HepG2 (cell line): ENCODE results near the gene ALKBH5. TPM values are rescaled to one million over a fixed set of nuclear protein-coding genes. Genes with fewer than 3 reads are reported as not detected.

Experiments used
- ATAC-seq: fragments of 200-7000 bp; cut with Tn5 transposase; 3 replicates; pipeline ENCODE4 v1.9.1; 2020; ENCODE audit warnings: mild to moderate bottlenecking, moderate library complexity
- BruUV-seq: library from RNA; stranded (reverse); fragments of 400-500 nt; replicated peaks from 2 replicates; lab custom pipeline; 2021; lab: Mats Ljungman, UMichigan
- CTCF ChIA-PET: fragments of 300-600 bp; formaldehyde crosslinking; extraction: SDS; loops from one replicate; lab custom pipeline; 2021; ENCODE audit warnings: low total read pairs, inconsistent platforms, low intra/inter-chr PET ratio; lab: Yijun Ruan, JAX
- POLR2A ChIA-PET: fragments of 350-600 bp; sonication (Branson Sonifier 250); formaldehyde crosslinking; loops from one replicate; lab custom pipeline; 2020; ENCODE audit warnings: antibody characterized with exemption, inconsistent platforms; lab: Yijun Ruan, JAX
- DNase-seq: peaks from one replicate; pipeline ENCODE4 v3.0.0-alpha.2; 2015; ENCODE audit warnings: low spot score
- FAIRE-seq: peaks from 3 replicates; lab custom pipeline; 2011; peaks lifted over from hg19 to GRCh38; lab: Jason Lieb, UNC
- H2AFZ ChIP-seq: one replicate; pipeline ENCODE4 v1.6.1; 2011; ENCODE audit warnings: low read length, inconsistent platforms
- H3K27ac ChIP-seq: fragments of 300-600 bp; 3 replicates; pipeline ENCODE4 v1.8.0; 2011; ENCODE audit warnings: mixed run types, mild to moderate bottlenecking, mixed read lengths, low read length, inconsistent platforms; ENCODE audit not compliant: insufficient read depth; ENCODE audit errors: extremely low read length
- H3K27me3 ChIP-seq, 2 experiments: fragments of 200-600 bp in 1 of 2; 2 replicates in 1 of 2; 3 replicates in 1 of 2; pipeline versions ENCODE4 v1.6.0 to v1.8.0; 2011; ENCODE audit warnings: low read length in 2 of 2, mild to moderate bottlenecking in 2 of 2, moderate library complexity in 2 of 2, inconsistent platforms in 1 of 2; ENCODE audit not compliant: insufficient read depth in 2 of 2, control insufficient read depth in 1 of 2
- H3K36me3 ChIP-seq, 2 experiments: fragments of 200-600 bp in 1 of 2; replicated peaks in 1 of 2; 2 replicates in 1 of 2; 3 replicates in 1 of 2; pipeline versions ENCODE4 v1.5.1 to v1.8.0; 2011; ENCODE audit warnings: low read length in 2 of 2, inconsistent platforms in 1 of 2; ENCODE audit not compliant: insufficient read depth in 2 of 2, control insufficient read depth in 1 of 2
- H3K4me1 ChIP-seq: 2 replicates; pipeline ENCODE4 v1.5.1; 2012; ENCODE audit warnings: low read length, inconsistent platforms; ENCODE audit not compliant: insufficient read depth
- H3K4me2 ChIP-seq: 2 replicates; pipeline ENCODE4 v1.6.0; 2011; ENCODE audit warnings: low read depth, low read length, inconsistent platforms
- H3K4me3 ChIP-seq, 3 experiments: fragments of 200-600 bp in 1 of 3; sonication (generic), shearing (Covaris generic) in 1 of 3; replicated peaks in 1 of 3; 2 replicates each; pipeline ENCODE4 v1.5.1; 2011 to 2016; ENCODE audit warnings: low read length in 3 of 3, inconsistent platforms in 2 of 3, low read depth in 2 of 3, mild to moderate bottlenecking in 2 of 3, control low read depth in 1 of 3, mixed read lengths in 1 of 3; ENCODE audit not compliant: insufficient read depth in 1 of 3
- H3K79me2 ChIP-seq: one replicate; pipeline ENCODE4 v1.6.1; 2011; ENCODE audit warnings: low read length, inconsistent platforms; ENCODE audit not compliant: insufficient read depth
- H3K9ac ChIP-seq: 2 replicates; pipeline ENCODE4 v1.6.0; 2011; ENCODE audit warnings: mild to moderate bottlenecking, low read depth, low read length, inconsistent platforms; ENCODE audit not compliant: insufficient read depth
- H3K9me3 ChIP-seq: 2 replicates; pipeline ENCODE4 v1.5.1; 2012; ENCODE audit warnings: mild to moderate bottlenecking, low read length
- H4K20me1 ChIP-seq: 2 replicates; pipeline ENCODE4 v1.6.0; 2011; ENCODE audit warnings: inconsistent platforms, mild to moderate bottlenecking, low read length, moderate library complexity; ENCODE audit not compliant: insufficient read depth
- HMGXB3 ChIP-seq: sonication (generic); formaldehyde crosslinking; IDR thresholded peaks from 2 replicates; pipeline ENCODE4 v1.4.0; 2020; ENCODE audit warnings: missing genetic modification reagents, borderline replicate concordance
- KDM2A ChIP-seq: sonication (generic); formaldehyde crosslinking; IDR thresholded peaks from 2 replicates; pipeline ENCODE4 v1.4.0; 2020; ENCODE audit warnings: low read depth, missing genetic modification reagents, borderline replicate concordance
- MAZ ChIP-seq, 2 experiments: sonication (generic) in 1 of 2; formaldehyde crosslinking in 1 of 2; IDR thresholded peaks; 2 replicates each; pipeline versions ENCODE4 v1.5.0 to v1.6.1; 2012 to 2020; ENCODE audit warnings: low read depth in 2 of 2, mild to moderate bottlenecking in 2 of 2, borderline replicate concordance in 1 of 2, improper control_type of control experiment in 1 of 2, low read length in 1 of 2, missing genetic modification reagents in 1 of 2, moderate library complexity in 1 of 2
- MTA1 ChIP-seq: sonication (generic); formaldehyde crosslinking; IDR thresholded peaks from 2 replicates; pipeline ENCODE4 v1.4.0; 2020; ENCODE audit warnings: missing genetic modification reagents, mild to moderate bottlenecking, borderline replicate concordance
- NFYB ChIP-seq: sonication (generic); formaldehyde crosslinking; IDR thresholded peaks from 2 replicates; pipeline ENCODE4 v1.4.0; 2020; ENCODE audit warnings: missing genetic modification reagents
- NR2F6 ChIP-seq, 2 experiments: IDR thresholded peaks; 2 replicates each; pipeline ENCODE4 v1.6.1; 2016; ENCODE audit warnings: antibody characterized with exemption in 1 of 2, mild to moderate bottlenecking in 1 of 2
- TEAD3 ChIP-seq: optimal IDR thresholded peaks from 2 replicates; pipeline ENCODE3; 2016; ENCODE audit warnings: borderline replicate concordance
- ZFP90 ChIP-seq: sonication (generic); formaldehyde crosslinking; IDR thresholded peaks from 2 replicates; pipeline ENCODE4 v1.8.0; 2022; ENCODE audit warnings: missing genetic modification reagents, mild to moderate bottlenecking, inconsistent platforms, borderline replicate concordance
- ZNF326 ChIP-seq: sonication (generic); formaldehyde crosslinking; IDR thresholded peaks from 2 replicates; pipeline ENCODE4 v1.4.0; 2020; ENCODE audit warnings: missing genetic modification reagents, borderline replicate concordance
- ZNF362 ChIP-seq: sonication (generic); formaldehyde crosslinking; IDR thresholded peaks from 2 replicates; pipeline ENCODE4 v1.4.0; 2020; ENCODE audit warnings: missing genetic modification reagents, mild to moderate bottlenecking, borderline replicate concordance
- ZNF543 ChIP-seq: sonication (generic); formaldehyde crosslinking; IDR thresholded peaks from 2 replicates; pipeline ENCODE4 v1.4.0; 2020; ENCODE audit warnings: mild to moderate bottlenecking, missing genetic modification reagents
- WGBS: methylation state at CpG from one replicate; pipeline ENCODE4 v1.1.6; 2017; ENCODE audit warnings: low lambda C conversion rate; 5-methylcytosine and 5-hydroxymethylcytosine counted together
- in situ Hi-C: cut with HindIII; loops from 2 replicates; pipeline ENCODE4 v1.10.0; 2017; ENCODE audit warnings: low pct_unique_long_range_greater_than_20kb; ENCODE audit not compliant: extremely low pct_ligation_motif_present
- intact Hi-C: fragments of 100-400 bp; cut with micrococcal nuclease; formaldehyde crosslinking; loops from one replicate; pipeline ENCODE4 v1.10.0; 2022; ENCODE audit not compliant: unreplicated experiment
- polyA plus RNA-seq, 8 experiments: library from polyadenylated mRNA; depleted of rRNA in 3 of 8; stranded (reverse) in 7 of 8; unstranded in 1 of 8; fragments of >200 nt; fragmentation: Illumina TruSeq in 4 of 8; extraction: Trizol in 4 of 8; gene quantifications; 2 replicates each; pipeline versions ENCODE4 v1.2.1 to v1.2.3, GENCODE V29; 2011 to 2016; ENCODE audit warnings: low read depth in 4 of 8, missing spikeins in 1 of 8, mixed read lengths in 1 of 8; ENCODE audit not compliant: insufficient read depth in 1 of 8
- total RNA-seq, 5 experiments: library from RNA; depleted of rRNA; stranded (reverse); fragments of >200 nt; fragmentation: Illumina TruSeq; extraction: Trizol; gene quantifications; 2 replicates each; pipeline ENCODE4 v1.2.3, GENCODE V29; 2016; ENCODE audit warnings: low read depth in 1 of 5
- TF ChIP-seq, protein P1 (sequence below): sonication (generic); formaldehyde crosslinking; IDR thresholded peaks from 2 replicates; pipeline ENCODE4 v1.9.0; 2022; ENCODE audit warnings: low read depth, missing genetic modification reagents

Gene ALKBH5
- total and polyA plus RNA-seq, 2 of the 13 experiments (the other 11 are each of a cell fraction or from before 2014, with no cell fraction given) = 68.9 to 76.9 TPM

DNA sequence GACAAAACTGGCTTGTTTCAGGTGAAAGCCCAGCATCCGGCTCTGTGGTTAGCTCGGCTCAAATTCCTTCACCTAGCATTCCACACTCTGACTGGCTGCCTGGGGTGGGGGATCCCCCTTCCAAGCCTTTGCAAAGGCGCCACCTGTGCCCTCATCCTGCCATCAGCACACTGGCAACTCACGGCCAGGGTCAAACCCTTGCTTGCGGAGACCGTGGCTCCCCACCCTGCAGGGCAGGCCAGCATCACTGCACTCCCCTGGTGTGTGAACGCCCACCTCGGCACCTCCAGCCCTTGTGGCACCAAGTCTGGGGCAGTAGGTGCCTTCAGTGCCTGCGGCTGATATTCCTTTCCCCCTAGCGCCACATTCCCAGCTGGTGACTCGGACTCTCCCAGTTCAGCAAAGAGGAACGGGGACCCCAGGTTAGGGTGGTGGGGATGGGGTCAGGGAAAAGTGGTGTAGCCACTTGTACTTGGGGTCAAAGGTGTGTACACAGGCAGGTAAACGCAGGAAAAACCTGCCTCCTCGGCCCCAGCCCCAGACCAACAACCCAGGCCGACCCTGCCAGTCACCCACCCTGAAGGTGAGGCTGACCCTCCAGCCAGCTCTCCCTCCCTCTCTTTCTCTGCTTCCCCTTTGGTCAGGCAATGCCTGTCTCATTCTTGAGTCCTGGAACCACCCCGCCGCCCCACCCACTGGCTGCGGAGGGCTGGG lies 73.8 kb downstream of the ALKBH5 start:
- H3K4me1 ChIP-seq = peaks cover 33% of the 10 kb centered on the region
- ATAC-seq (peak; percentile 8), DNase-seq (peak; percentile 26), FAIRE-seq (no peak)
- peak overlapping the region; percentile 94 for H3K9ac ChIP-seq
- H3K36me3 ChIP-seq = peaks cover 19 to 35% of the 10 kb centered on the region in 2 experiments; a peak in 4 of 5 replicates
- H3K27me3 ChIP-seq = no peaks in the 10 kb centered on the region; a peak in 1 of 5 replicates
- H3K4me2 ChIP-seq = peak overlapping the region; percentile 99
- H3K27ac ChIP-seq = peak overlapping the region; percentile 82
- peaks cover 8% of the 10 kb centered on the region; the same call in 1 of the 2 replicates for H4K20me1 ChIP-seq
- peak overlapping the region; percentile 67 to 95 (median 87) for H3K4me3 ChIP-seq
- intact Hi-C loops = loop anchor here (5.0 kb wide), 1 partner anchor 60 kb away; the partner anchor contains the start of gene SMCR8
- no TSS peak for BruUV-seq
- in situ Hi-C loops = loop anchor here (5.0 kb wide), 1 partner anchor 35 kb away; no protein-coding TSS in a partner anchor
- peaks cover 30% of the 10 kb centered on the region for H3K79me2 ChIP-seq
- H3K9me3 ChIP-seq = no peaks in the 10 kb centered on the region
- ChIA-PET CTCF (no interaction called here), POLR2A (no interaction called here)
- H2AFZ ChIP-seq = no peak overlapping the region
- 8% methylated on average over 12 of the region's 18 CpGs for WGBS
- TF ChIP-seq KDM2A (CRISPR knock-in tag) (0 out of 2 replicates have a peak, but pooled peaks have one; percentile 8), ZNF362 (CRISPR knock-in tag) (no peak), NR2F6 (IDR thresholded peaks at IDR 0.05) (0 out of 2 replicates have a peak, but pooled peaks have one; percentile 4), NR2F6 (CRISPR knock-in tag; IDR thresholded peaks at IDR 0.05) (no peak), ZNF543 (0 out of 2 replicates have a peak, but pooled peaks have one; percentile 16), MAZ (IDR thresholded peaks at IDR 0.05; ENCODE audit: borderline replicate concordance, low read depth, low read length) (0 out of 2 replicates have a peak, but pooled peaks have one; percentile 13), MAZ (CRISPR knock-in tag; IDR thresholded peaks at IDR 0.05; ENCODE audit: low read depth) (no peak), ZFP90 (no peak), MTA1 (CRISPR knock-in tag) (0 out of 2 replicates have a peak, but pooled peaks have one; percentile 3), TEAD3 (CRISPR knock-in tag) (peak; percentile 81), NFYB (peak; percentile 60), ZNF326 (no peak), HMGXB3 (CRISPR knock-in tag) (peak; percentile 98)
- TF ChIP-seq, protein P1, sequence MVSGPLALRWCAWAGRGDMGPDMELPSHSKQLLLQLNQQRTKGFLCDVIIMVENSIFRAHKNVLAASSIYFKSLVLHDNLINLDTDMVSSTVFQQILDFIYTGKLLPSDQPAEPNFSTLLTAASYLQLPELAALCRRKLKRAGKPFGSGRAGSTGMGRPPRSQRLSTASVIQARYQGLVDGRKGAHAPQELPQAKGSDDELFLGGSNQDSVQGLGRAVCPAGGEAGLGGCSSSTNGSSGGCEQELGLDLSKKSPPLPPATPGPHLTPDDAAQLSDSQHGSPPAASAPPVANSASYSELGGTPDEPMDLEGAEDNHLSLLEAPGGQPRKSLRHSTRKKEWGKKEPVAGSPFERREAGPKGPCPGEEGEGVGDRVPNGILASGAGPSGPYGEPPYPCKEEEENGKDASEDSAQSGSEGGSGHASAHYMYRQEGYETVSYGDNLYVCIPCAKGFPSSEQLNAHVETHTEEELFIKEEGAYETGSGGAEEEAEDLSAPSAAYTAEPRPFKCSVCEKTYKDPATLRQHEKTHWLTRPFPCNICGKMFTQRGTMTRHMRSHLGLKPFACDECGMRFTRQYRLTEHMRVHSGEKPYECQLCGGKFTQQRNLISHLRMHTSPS (CRISPR knock-in tag) = peak; percentile 30; the same call in 1 of the 2 replicates
